K562 (cell line): Measurements from ENCODE around the gene ICAM2. TPM values are rescaled to one million over a fixed set of nuclear protein-coding genes. Genes with fewer than 3 reads are reported as not detected.

Experiments
- ATAC-seq: fragments of 200-7000 bp; cut with Tn5 transposase; 3 replicates; pipeline ENCODE4 v1.9.1; 2020; ENCODE audit warnings: moderate library complexity
- BruUV-seq: library from RNA; stranded (reverse); fragments of 400-500 nt; replicated peaks from 2 replicates; lab custom pipeline; 2021; lab: Mats Ljungman, UMichigan
- CTCF ChIA-PET: fragments of 300-600 bp; formaldehyde crosslinking; extraction: SDS; loops from one replicate; lab custom pipeline; 2021; ENCODE audit warnings: low intra/inter-chr PET ratio; lab: Yijun Ruan, JAX
- POLR2A ChIA-PET: fragments of 300-600, 350-650 bp; sonication (Branson Sonifier 250); formaldehyde crosslinking; extraction: SDS; loops from one replicate; lab custom pipeline; 2021; ENCODE audit warnings: antibody characterized with exemption, inconsistent platforms; lab: Yijun Ruan, JAX
- DNase-seq, 4 experiments: peaks; one replicate each; pipeline versions ENCODE4 v3.0.0 to v3.0.0-alpha.2; 2011 to 2018; ENCODE audit warnings: low spot score in 3 of 4, mixed read lengths in 3 of 4; ENCODE audit errors: extremely low read depth in 1 of 4
- FAIRE-seq: peaks from 2 replicates; lab custom pipeline; 2011; peaks lifted over from hg19 to GRCh38; lab: Jason Lieb, UNC
- H2AFZ ChIP-seq: 2 replicates; pipeline ENCODE4 v1.6.0; 2011; ENCODE audit warnings: low read depth, low read length, control low read depth, inconsistent platforms
- H3K27ac ChIP-seq: fragments of 200-600 bp; 3 replicates; pipeline ENCODE4 v1.8.0; 2011; ENCODE audit warnings: low read depth, mild to moderate bottlenecking, control low read depth, inconsistent platforms, low read length, moderate library complexity, mixed read lengths; ENCODE audit errors: extremely low read depth
- H3K27me3 ChIP-seq, 2 experiments: fragments of 300-600 bp in 1 of 2; 2 replicates in 1 of 2; 3 replicates in 1 of 2; pipeline versions ENCODE4 v1.6.0 to v1.8.0; 2011; ENCODE audit warnings: inconsistent platforms in 2 of 2, low read length in 2 of 2, mild to moderate bottlenecking in 1 of 2, mixed read lengths in 1 of 2, moderate library complexity in 1 of 2; ENCODE audit not compliant: control insufficient read depth in 2 of 2, insufficient read depth in 2 of 2
- H3K36me3 ChIP-seq: fragments of 300-600 bp; 3 replicates; pipeline ENCODE4 v1.8.0; 2011; ENCODE audit warnings: mild to moderate bottlenecking, low read length, inconsistent platforms; ENCODE audit not compliant: control insufficient read depth, insufficient read depth
- H3K4me1 ChIP-seq, 2 experiments: fragments of 200-600 bp in 1 of 2; replicated peaks in 1 of 2; 2 replicates in 1 of 2; 3 replicates in 1 of 2; pipeline versions ENCODE4 v1.5.1 to v1.8.0; 2011; ENCODE audit warnings: inconsistent platforms in 2 of 2, low read length in 2 of 2, mild to moderate bottlenecking in 1 of 2, mixed read lengths in 1 of 2, moderate library complexity in 1 of 2; ENCODE audit not compliant: control insufficient read depth in 2 of 2, insufficient read depth in 2 of 2
- H3K4me2 ChIP-seq: 2 replicates; pipeline ENCODE4 v1.6.1; 2011; ENCODE audit warnings: low read length, control low read depth, inconsistent platforms, mixed read lengths; ENCODE audit not compliant: insufficient read depth
- H3K4me3 ChIP-seq: fragments of 200-600 bp; sonication (generic), shearing (Covaris generic); 2 replicates; pipeline ENCODE4 v1.5.1; 2016; ENCODE audit warnings: control low read depth, inconsistent platforms
- H3K79me2 ChIP-seq: fragments of 200-600 bp; 3 replicates; pipeline ENCODE4 v1.8.0; 2011; ENCODE audit warnings: low read length, inconsistent platforms; ENCODE audit not compliant: control insufficient read depth, insufficient read depth
- H3K9ac ChIP-seq, 2 experiments: 2 replicates each; pipeline versions ENCODE4 v1.6.0 to v1.6.1; 2011; ENCODE audit warnings: low read depth in 2 of 2, low read length in 2 of 2, control low read depth in 1 of 2, inconsistent platforms in 1 of 2, mild to moderate bottlenecking in 1 of 2, mixed read lengths in 1 of 2; ENCODE audit not compliant: insufficient read depth in 1 of 2
- H3K9me1 ChIP-seq: one replicate; pipeline ENCODE4 v1.6.0; 2011; ENCODE audit warnings: inconsistent platforms, mild to moderate bottlenecking, low read length, moderate library complexity; ENCODE audit not compliant: control insufficient read depth, insufficient read depth
- H3K9me3 ChIP-seq: replicated peaks from 2 replicates; pipeline ENCODE4 v1.5.1; 2011; ENCODE audit warnings: low read depth, low read length, inconsistent platforms; ENCODE audit not compliant: control insufficient read depth, insufficient read depth
- H4K20me1 ChIP-seq: replicated peaks from 2 replicates; pipeline ENCODE4 v1.6.1; 2011; ENCODE audit warnings: low read length, inconsistent platforms, mixed read lengths; ENCODE audit not compliant: control insufficient read depth, insufficient read depth
- ARID2 ChIP-seq: fragments of 450-650 bp; IDR thresholded peaks from 2 replicates; pipeline ENCODE4 v1.6.1; 2017; ENCODE audit warnings: antibody characterized with exemption, mild to moderate bottlenecking
- ATF3 ChIP-seq, 2 experiments: fragments of 450-650 bp in 1 of 2; sonication (generic) in 1 of 2; formaldehyde crosslinking in 1 of 2; IDR thresholded peaks in 1 of 2; conservative IDR thresholded peaks in 1 of 2; 2 replicates each; pipeline versions ENCODE4 v1.6.1 to v1.8.1; 2016 to 2023; ENCODE audit warnings: mild to moderate bottlenecking in 2 of 2, moderate library complexity in 2 of 2, inconsistent platforms in 1 of 2, missing genetic modification reagents in 1 of 2
- BCOR ChIP-seq: fragments of 450-650 bp; IDR thresholded peaks from 2 replicates; pipeline ENCODE4 v1.6.1; 2016
- CEBPB ChIP-seq: fragments of 450-650 bp; IDR thresholded peaks from 2 replicates; pipeline ENCODE4 v1.6.1; 2016; ENCODE audit warnings: missing genetic modification characterization, missing compliant biosample characterization
- FOXK1 ChIP-seq: sonication (generic); formaldehyde crosslinking; IDR thresholded peaks from 2 replicates; pipeline ENCODE4 v1.8.0; 2022; ENCODE audit warnings: missing genetic modification reagents, mild to moderate bottlenecking, borderline replicate concordance
- MAX ChIP-seq: sonication (generic); formaldehyde crosslinking; IDR thresholded peaks from 2 replicates; pipeline ENCODE4 v1.9.0; 2022; ENCODE audit warnings: mild to moderate bottlenecking, missing genetic modification reagents
- NCOR1 ChIP-seq: fragments of 450-650 bp; IDR thresholded peaks from 2 replicates; pipeline ENCODE4 v1.6.1; 2016; ENCODE audit warnings: mild to moderate bottlenecking, moderate library complexity
- OTX1 ChIP-seq: fragments of 450-650 bp; formaldehyde crosslinking; IDR thresholded peaks from 2 replicates; pipeline ENCODE4 v1.4.0; 2022; ENCODE audit warnings: mild to moderate bottlenecking
- PTRF ChIP-seq: fragments of 450-650 bp; IDR thresholded peaks from 2 replicates; pipeline ENCODE4 v1.6.1; 2016; ENCODE audit warnings: mild to moderate bottlenecking, missing genetic modification characterization, missing compliant biosample characterization
- SIX5 ChIP-seq, 2 experiments: IDR thresholded peaks; 2 replicates each; pipeline ENCODE4 v1.6.1; 2011; ENCODE audit warnings: low read length in 2 of 2, borderline replicate concordance in 1 of 2, low read depth in 1 of 2, mild to moderate bottlenecking in 1 of 2, moderate library complexity in 1 of 2; ENCODE audit not compliant: insufficient read depth in 1 of 2
- TOE1 ChIP-seq, 2 experiments: fragments of 450-650 bp in 1 of 2; sonication (generic) in 1 of 2; formaldehyde crosslinking in 1 of 2; IDR thresholded peaks; 2 replicates each; pipeline versions ENCODE4 v1.7.1 to v1.8.0; 2016 to 2022; ENCODE audit warnings: borderline replicate concordance in 2 of 2, mild to moderate bottlenecking in 2 of 2, antibody characterized with exemption in 1 of 2, inconsistent platforms in 1 of 2, low read depth in 1 of 2, missing genetic modification reagents in 1 of 2, moderate library complexity in 1 of 2
- WGBS: fragments of 100-300 bp; shearing (Covaris generic); methylation state at CpG from one replicate; pipeline ENCODE4 v1.1.6; 2016; ENCODE audit warnings: low coverage, mixed read lengths; ENCODE audit not compliant: insufficient coverage; ENCODE audit errors: missing lambda C conversion rate; 5-methylcytosine and 5-hydroxymethylcytosine counted together
- in situ Hi-C: fragments of 300-500 bp; cut with MboI; formaldehyde crosslinking; loops from 4 replicates; pipeline ENCODE4 v1.15.0; 2018; ENCODE audit warnings: inconsistent platforms, mixed read lengths
- intact Hi-C: fragments of 100-400 bp; cut with micrococcal nuclease; formaldehyde crosslinking; loops from 2 replicates; pipeline ENCODE4 v1.14.2; 2022
- polyA plus RNA-seq, 8 experiments: library from polyadenylated mRNA; depleted of rRNA in 4 of 8; stranded (reverse) in 5 of 8; unstranded in 3 of 8; fragments of >200 nt; fragmentation: Nextera tagmentation in 2 of 8; fragmentation: Illumina TruSeq in 1 of 8; extraction: Ambion mirVana in 2 of 8; extraction: Trizol in 1 of 8; gene quantifications; 2 replicates each; pipeline versions ENCODE4 v1.2.1 to v1.2.3, GENCODE V29; 2011 to 2014; ENCODE audit warnings: inconsistent platforms in 1 of 8, missing spikeins in 1 of 8
- total RNA-seq, 7 experiments: library from RNA; depleted of rRNA in 6 of 7; stranded (reverse); fragments of >200 nt in 6 of 7; fragmentation: Illumina TruSeq in 2 of 7; extraction: Trizol in 2 of 7; gene quantifications; 2 replicates each; pipeline versions ENCODE4 v1.2.1 to v1.2.3, GENCODE V29; 2011 to 2021; ENCODE audit warnings: low replicate concordance in 1 of 7
- TF ChIP-seq, protein P1 (sequence below): fragments of 450-650 bp; IDR thresholded peaks from 2 replicates; pipeline ENCODE4 v1.6.1; 2016; ENCODE audit warnings: antibody characterized with exemption
- TF ChIP-seq, protein P2 (sequence below), 2 experiments: fragments of 450-650 bp in 1 of 2; IDR thresholded peaks; 2 replicates each; pipeline ENCODE4 v1.6.1; 2011 to 2017; ENCODE audit warnings: low read depth in 2 of 2, antibody characterized with exemption in 1 of 2, borderline replicate concordance in 1 of 2, low read length in 1 of 2, mild to moderate bottlenecking in 1 of 2, mixed read lengths in 1 of 2; ENCODE audit not compliant: control insufficient read depth in 1 of 2

ICAM2 gene
- total and polyA plus RNA-seq, 9 of the 15 experiments (the other 6 are each of a cell fraction or from before 2014, with no cell fraction given): 37.9 to 89.4 (median 60.6) TPM

GRCh38 chr17:63999680-64000531 is 20.5 kb downstream of the ICAM2 start:
- in situ Hi-C loops: no loop called here
- Histone ChIP-seq H4K20me1 (no peaks in the 10 kb centered on the region), H3K4me1 (peaks cover 6 to 59% of the 10 kb centered on the region in 2 experiments), H3K27me3 (no peaks in the 10 kb centered on the region; a peak in 1 of 5 replicates), H2AFZ (no peak overlapping the region), H3K27ac (no peak overlapping the region), H3K9ac (no peak overlapping the region), H3K36me3 (peaks cover 25% of the 10 kb centered on the region), H3K9me3 (no peaks in the 10 kb centered on the region), H3K9me1 (no peaks in the 10 kb centered on the region), H3K4me3 (no peak overlapping the region), H3K4me2 (no peak overlapping the region), H3K79me2 (peaks cover 3% of the 10 kb centered on the region; the same call in 2 of the 3 replicates)
- BruUV-seq: no TSS peak
- no peak for FAIRE-seq
- peak in 2 of 4 experiments; percentile 6 to 8 for DNase-seq
- POLR2A ChIA-PET: interaction anchor here (0.6 to 1.2 kb wide), 6 partner anchors 10 to 236 kb away, joined by 3 to 5 read pairs (median 3); no protein-coding TSS in a partner anchor
- CTCF ChIA-PET: no interaction called here
- intact Hi-C loops: no loop called here
- 45% methylated on average over 23 of the region's 25 CpGs for WGBS
- no peak; the same call in 2 of the 3 replicates for ATAC-seq
- TF ChIP-seq, protein P1, sequence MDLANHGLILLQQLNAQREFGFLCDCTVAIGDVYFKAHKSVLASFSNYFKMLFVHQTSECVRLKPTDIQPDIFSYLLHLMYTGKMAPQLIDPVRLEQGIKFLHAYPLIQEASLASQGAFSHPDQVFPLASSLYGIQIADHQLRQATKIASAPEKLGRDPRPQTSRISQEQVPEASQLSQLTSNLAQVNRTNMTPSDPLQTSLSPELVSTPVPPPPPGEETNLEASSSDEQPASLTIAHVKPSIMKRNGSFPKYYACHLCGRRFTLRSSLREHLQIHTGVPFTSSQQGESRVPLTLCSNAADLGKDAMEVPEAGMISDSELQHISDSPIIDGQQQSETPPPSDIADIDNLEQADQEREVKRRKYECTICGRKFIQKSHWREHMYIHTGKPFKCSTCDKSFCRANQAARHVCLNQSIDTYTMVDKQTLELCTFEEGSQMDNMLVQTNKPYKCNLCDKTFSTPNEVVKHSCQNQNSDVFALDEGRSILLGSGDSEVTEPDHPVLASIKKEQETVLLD: peak; percentile 70
- TF ChIP-seq TOE1 (IDR thresholded peaks at IDR 0.05; ENCODE audit: borderline replicate concordance) (no peak), TOE1 (CRISPR knock-in tag; IDR thresholded peaks at IDR 0.05; ENCODE audit: borderline replicate concordance, low read depth) (peak; percentile 65; the same call in 1 of the 2 replicates), ARID2 (peak; percentile 96), FOXK1 (CRISPR knock-in tag) (no peak), BCOR (peak; percentile 63), SIX5 (IDR thresholded peaks at IDR 0.05; ENCODE audit: borderline replicate concordance in 1 of 2, insufficient read depth in 1 of 2, low read depth in 1 of 2, low read length in 2 of 2) (no peak), NCOR1 (peak; percentile 24; the same call in 1 of the 2 replicates), PTRF (no peak), ATF3 (IDR thresholded peaks at IDR 0.05) (peak; percentile 79), ATF3 (CRISPR knock-in tag; conservative IDR thresholded peaks at IDR 0.05) (no peak), CEBPB (tag) (peak; percentile 49), OTX1 (no peak), MAX (CRISPR knock-in tag) (peak; percentile 51; the same call in 1 of the 2 replicates)
- TF ChIP-seq, protein P2, sequence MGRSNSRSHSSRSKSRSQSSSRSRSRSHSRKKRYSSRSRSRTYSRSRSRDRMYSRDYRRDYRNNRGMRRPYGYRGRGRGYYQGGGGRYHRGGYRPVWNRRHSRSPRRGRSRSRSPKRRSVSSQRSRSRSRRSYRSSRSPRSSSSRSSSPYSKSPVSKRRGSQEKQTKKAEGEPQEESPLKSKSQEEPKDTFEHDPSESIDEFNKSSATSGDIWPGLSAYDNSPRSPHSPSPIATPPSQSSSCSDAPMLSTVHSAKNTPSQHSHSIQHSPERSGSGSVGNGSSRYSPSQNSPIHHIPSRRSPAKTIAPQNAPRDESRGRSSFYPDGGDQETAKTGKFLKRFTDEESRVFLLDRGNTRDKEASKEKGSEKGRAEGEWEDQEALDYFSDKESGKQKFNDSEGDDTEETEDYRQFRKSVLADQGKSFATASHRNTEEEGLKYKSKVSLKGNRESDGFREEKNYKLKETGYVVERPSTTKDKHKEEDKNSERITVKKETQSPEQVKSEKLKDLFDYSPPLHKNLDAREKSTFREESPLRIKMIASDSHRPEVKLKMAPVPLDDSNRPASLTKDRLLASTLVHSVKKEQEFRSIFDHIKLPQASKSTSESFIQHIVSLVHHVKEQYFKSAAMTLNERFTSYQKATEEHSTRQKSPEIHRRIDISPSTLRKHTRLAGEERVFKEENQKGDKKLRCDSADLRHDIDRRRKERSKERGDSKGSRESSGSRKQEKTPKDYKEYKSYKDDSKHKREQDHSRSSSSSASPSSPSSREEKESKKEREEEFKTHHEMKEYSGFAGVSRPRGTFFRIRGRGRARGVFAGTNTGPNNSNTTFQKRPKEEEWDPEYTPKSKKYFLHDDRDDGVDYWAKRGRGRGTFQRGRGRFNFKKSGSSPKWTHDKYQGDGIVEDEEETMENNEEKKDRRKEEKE (IDR thresholded peaks at IDR 0.05; ENCODE audit: borderline replicate concordance in 1 of 2, control insufficient read depth in 1 of 2, low read depth in 2 of 2, low read length in 1 of 2): 0 out of 4 replicates have a peak, but pooled peaks of 1 of the 2 experiments have one; percentile 18
